ENCODE results near the gene NPAS2.

NPAS2 gene

DNA sequence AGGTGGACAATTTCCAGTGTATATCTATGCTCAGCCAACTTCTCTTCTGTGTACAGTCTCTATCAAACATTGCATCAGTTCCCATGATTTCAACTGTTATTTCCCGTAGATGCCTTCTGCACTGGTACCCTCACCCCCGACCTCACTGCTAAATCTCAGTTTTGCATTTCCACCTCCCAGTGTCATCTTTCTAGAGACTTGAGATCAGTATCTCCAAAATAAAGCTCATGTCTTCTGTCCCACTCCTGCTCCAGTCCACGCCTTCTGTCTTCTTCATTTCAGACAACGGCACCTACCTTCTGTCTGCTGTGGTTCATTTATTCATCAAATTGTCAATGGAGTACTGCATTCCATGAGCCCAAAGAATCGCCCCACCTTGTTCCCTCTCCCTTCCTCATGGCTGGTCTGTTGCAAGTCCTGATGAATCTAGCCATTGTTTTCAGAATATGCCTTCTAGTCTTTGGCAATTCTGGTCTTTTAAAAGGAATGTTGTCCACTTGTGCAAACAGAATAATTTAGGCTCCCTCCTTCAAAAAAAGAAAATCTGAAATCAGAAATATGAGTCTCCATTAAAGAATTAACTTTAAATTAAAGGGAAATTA lies 23.3 kb upstream of the NPAS2 start:
- no peak for DNase-seq (ENCODE audit: low read depth)

DNA sequence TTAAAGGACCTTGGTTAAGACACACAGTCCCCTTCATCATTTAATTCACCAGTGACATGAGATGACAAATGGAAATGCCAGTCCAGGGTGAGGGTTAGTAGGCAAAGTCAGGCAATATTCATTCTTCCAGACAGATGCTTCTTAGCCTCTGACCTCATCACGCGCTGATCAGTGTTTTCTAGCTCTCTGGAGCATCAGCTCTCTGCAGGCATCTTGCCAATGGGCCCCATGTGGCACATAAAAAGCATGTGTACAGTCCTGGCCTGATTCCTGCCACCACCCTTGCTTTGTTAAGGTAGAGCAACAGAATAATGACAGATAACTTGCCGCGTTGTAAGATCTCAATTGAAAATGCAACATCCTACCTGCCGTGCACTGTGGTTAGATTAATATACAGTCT lies 20.3 kb upstream of the NPAS2 start:
- no peak for DNase-seq (ENCODE audit: low read depth)

DNA sequence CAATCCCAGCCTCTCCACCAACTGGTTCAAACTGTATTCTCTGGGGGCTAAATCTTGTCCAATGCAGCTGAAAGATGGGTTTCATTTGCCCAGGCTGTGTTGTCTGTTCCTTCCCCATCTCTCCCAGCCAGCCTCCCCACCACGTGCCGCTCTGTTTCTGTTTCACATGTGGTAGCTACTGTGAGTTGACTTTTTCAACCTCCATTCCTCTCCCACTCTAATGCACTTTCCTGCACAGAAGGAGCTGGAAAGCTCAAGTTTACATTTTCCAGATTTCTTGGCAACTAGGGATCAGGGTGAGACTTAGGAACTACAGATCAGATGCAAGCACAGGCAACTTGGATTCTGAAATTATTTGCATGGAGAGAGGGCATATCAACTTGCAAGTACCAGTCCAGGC lies 19.0 kb upstream of the NPAS2 start:
- no peak for DNase-seq (ENCODE audit: low read depth)

DNA sequence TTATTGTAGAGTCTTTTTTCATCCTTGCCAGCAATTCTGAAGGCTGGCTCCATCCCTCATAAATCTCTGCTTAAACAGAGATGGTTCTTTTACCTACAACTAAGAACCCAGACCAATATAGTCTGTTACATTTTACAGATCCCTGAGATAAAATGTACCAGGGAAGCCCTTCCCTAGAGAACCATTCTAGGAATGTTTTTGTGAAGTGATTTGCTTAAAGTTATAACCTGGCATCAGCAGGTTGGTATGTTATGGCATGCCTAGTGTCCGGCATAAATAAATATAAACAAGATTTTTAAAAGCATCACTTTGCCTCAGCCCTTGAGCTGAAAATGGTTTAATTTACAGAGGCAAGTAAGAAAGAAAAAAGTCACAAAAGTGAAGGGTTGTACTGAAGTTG lies 18.5 kb upstream of the NPAS2 start:
- no peak for DNase-seq (ENCODE audit: low read depth)

DNA sequence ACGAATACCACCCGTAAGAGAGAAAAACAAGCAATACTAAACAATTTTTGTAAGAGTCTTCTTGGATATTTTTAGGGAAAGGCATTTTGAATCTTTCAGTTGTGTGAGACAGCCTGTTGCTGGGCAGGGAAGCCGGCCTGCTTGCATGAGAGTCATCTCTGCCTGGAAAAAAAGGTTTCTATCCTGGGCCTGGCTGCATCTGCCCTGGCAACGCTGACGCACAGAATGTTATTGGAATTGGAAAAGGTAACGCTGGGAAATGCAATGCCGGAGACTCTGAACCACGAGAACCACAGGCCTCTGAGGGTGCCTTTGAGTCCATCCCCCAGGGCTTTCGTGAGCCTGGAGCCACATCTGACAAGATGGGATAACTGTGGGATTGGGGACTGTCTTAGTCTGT lies 17.9 kb upstream of the NPAS2 start:
- no peak for DNase-seq (ENCODE audit: low read depth)

DNA sequence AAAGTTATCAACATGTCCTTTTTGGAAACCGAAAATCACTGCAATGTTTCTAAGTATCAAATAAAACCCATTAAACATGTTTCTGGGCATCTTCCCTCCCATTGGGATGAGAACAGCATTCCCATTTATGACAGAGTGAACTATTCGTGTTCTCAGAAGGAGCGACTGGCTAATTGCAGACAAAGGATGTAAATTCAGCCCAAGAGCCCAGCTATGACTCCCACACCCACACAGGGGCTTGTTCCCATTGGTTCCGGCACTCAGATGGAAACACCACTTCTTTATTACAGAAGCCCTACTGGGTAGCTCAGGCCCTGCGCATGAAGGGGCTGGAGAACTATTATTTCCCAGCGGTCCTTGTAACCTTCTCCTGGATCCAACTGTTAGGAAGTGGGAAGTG lies 16.6 kb upstream of the NPAS2 start:
- DNase-seq (ENCODE audit: low read depth): no peak

DNA sequence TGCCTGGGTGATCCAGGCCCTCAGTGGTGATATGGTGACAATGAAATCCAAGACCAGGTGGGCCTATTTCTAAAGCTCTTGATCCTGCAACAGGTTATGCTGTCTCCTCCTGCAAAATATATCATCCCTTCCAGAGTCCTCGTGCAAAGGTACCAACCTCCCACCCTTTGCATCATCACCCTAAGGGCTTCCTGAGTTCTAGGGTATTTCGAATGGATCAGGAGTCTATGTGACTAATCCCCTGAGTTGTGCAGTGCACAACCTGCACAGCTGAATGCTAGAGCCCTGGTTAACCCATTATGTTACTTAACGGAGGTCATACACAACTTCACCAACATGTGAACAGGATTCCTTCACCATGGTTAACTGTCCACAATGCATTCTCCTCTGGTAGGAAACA lies 13.4 kb upstream of the NPAS2 start:
- DNase-seq (ENCODE audit: low read depth): no peak

DNA sequence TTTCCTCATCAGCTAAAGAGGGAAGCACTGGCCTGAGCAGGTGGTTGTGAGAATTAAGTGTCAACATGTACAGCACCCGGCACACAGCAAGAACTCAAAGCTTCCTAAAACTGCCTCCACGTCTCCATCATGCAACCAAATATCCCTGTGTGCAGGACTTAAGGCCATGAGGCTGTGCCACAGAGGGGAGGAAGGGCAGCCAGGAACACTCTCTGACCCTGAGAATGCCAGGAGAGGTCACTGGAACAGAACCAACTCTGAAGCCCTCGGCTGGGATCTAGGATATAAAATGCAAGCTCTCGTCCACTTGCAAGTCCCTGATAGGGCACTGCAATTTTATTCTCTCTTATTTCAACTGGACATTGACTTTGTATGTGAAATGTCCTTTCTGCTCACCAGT lies 12.2 kb upstream of the NPAS2 start:
- no peak for DNase-seq (ENCODE audit: low read depth)

DNA sequence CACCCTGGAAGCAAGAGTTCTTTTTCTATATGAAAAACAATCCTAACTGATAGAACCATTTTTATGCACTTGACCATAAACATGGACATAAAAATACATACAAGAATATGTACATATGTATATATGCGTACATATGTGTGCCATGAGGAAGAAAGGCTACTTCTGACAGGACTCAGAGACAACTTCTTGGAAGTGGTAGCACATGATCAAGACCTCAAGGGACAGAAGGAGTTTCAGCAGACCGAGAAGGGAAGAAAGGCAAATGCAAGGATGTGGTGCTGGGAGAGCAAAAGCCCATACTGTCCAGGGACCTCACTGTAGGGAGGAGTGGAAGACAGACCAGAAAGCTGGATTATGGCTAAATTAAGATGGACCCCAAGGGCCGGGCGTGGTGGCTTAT lies 11.4 kb upstream of the NPAS2 start:
- DNase-seq (ENCODE audit: low read depth): no peak

DNA sequence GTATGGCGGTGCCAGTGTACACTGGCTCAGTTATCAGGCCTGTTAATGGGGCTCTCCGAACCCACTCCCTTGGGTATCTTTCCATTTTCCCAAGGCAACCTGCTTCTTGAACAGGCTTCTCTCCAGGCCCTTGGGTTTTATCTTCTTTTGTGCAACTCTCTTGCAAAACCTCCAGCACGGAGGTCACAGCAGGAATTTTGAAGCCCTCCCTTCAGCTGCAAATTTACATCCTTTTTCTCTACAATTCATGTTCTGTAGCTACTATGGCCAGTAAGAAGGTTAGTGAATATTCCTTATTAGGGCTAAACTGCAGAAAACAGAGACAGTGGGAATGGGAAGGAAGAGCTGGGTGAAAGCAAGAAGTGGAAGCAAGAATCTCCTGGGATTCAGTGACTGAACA lies 10.4 kb upstream of the NPAS2 start:
- DNase-seq (ENCODE audit: low read depth): no peak

DNA sequence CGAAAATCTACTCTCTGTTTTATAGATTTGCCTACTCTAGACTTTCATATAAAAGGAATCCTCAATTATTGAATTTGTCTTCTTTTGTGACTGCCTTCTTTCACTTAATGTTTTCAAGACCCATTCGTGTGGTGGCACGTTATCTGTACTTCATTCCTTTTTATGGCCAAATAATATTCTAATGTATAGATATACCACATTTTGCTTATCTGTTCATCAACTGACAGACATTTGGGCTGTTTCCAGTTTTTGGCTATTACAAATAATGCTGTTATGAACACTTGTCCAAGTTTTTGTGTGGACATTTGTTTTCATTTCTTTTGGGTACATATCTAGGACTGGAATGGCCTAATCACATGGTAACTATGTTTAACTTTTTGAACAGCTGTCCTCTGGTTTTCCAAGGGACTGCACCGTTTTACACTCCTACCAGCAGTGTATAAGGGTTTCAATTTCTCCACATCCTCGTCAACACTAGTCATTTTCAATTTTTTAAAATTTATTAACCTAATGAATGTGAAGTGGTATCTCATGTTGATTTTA lies 9.3 kb upstream of the NPAS2 start:
- DNase-seq (ENCODE audit: low read depth): no peak

DNA sequence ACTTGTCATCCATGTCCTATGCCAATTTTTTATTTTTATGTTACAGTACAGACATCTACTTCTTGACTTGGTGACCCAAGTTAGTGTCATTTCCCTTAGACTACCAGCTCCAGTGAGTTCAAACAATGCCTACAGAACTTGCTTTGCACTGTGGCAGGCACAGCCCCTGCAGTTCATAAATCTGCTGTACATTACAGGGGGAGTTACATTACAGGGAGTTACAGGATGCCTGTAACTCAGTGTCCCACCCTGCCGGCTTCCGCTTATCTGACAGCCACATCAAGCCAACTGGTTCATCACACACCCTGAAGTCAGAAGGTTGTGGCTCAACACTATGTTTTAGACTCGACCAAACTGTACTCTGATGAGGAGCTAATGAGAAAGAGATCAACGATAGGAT lies 7.8 kb upstream of the NPAS2 start:
- DNase-seq (ENCODE audit: low read depth): no peak

DNA sequence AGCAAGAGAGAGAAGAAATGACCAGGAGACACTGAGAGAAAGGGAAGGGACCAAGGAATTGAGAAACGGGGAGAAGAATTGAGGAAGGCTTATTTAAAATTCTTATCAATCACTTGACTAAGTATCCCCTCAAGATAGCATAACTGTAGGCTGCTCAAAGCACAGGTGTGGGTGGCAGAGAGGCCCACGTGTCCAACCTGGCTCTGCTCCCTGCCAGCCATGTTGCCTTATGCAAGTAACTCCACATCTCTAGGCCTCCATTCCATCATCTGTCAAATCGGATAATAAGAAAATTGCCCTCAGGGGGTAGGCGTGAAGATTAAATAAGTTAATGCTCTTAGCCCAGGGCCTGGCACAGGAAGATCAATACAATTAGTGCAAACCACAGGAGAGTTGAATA lies 7.4 kb upstream of the NPAS2 start:
- DNase-seq (ENCODE audit: low read depth): no peak

DNA sequence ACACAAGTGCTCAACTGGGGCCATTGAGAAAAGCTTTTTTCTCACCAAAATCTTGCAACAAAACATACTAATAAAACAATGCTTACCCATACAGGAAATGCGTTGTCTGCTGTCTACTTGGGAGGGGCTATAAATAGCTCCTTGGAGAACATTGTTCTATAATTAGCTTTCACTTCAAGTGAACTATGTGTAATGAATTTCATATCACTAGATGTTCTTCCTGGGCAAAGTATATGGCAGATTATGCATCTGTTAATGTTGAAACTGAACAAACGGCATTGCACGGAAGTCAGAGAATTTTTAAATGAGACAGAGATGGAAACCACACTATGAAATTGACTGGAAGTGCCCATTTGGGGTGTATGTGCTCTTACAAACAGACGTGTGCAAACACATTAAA lies 6.4 kb upstream of the NPAS2 start:
- DNase-seq (ENCODE audit: low read depth): no peak

DNA sequence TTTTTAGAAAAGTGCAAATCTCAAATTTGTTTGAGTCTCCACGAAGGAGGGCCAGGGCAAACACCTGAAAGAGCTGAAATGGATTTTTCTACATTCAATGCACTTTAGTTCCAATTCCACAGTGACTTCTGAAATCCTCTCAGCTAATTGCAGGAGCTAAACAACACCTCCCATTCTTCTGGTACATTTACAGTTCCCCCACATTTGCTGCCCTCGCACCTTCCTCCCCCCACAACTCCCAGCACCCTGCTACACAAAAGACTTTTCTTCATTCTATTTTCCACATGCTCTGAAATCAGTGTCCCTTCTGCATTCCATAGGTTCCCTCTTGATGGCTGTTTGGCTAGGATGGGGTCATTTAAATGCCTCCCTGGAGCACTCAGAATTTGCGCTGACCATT lies 5.9 kb upstream of the NPAS2 start:
- DNase-seq (ENCODE audit: low read depth): no peak

DNA sequence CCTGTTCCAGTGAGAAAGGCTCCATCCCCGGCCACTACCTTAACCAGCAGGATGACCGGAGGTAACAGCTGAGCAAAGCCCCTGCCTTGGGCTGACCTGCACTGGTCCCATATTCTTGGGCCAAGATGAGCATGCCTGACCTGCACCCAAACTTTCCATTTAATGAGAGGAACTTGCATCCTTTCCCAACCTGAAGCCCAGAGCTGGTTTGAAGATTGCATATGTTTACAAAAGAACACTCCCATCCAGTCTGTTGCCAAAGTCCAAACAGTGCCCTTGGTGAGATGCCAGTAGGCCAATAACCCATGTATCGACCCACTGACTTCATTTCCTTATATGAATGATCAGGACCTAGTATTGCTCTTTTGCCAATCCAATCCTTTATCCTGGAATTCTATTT lies 5.5 kb upstream of the NPAS2 start:
- DNase-seq (ENCODE audit: low read depth): no peak

DNA sequence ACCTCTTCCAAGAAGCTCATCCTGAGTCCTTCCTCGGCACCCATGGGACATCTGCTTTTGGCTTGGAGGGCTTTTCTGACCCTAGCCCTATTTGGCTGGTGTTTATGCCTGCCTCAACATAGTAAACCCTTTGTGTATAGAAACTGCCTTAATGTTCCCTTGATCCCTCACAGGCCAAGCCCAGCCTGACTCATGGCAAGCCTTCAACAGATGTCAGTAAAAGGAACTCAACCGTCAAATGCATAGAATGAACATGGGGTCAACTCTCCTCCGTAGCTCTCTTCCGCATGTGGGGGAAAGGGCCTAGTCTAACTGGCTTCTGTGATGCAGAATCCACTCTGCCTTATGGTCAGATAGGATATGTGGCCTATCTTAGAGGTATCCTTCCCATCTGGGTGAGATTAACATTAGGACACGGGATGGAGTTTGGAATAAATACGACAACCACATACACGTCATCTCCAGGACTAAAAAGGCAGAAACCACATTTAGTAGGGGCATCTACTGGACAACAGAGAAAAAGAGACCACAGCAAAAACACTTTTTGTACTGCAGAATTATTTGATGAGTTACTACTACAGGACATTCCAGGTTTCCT lies 2.5 kb upstream of the NPAS2 start:
- DNase-seq (ENCODE audit: low read depth): no peak

DNA sequence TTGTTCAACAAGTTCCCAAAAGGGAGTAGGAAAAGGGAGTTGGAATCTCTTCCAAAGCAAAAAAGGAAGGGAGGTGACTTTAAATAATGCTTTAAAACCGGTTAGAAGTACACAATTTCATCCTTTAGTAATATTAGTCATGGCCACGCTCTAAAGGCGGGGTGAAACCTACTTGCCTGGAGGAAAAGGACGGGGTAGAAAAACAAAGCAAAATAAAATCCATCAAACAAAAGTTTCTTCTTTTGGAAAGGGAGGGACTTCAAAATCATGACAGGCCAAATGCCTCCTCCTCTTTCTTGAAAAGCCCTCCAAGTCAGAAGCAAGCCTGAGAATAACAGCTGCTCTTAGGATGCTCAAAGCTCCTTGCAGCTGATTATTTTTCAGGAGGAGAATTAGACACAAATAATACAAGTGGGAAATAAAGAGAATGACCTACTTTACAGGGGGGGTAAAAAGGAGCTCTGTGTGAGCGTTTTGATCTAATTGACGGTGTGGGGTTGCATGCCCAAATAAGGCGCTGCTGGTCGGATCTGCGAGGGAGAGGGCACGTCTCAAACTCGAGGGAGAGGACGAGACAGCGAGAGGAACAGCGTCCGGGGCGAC lies 1.8 kb upstream of the NPAS2 start:
- DNase-seq (ENCODE audit: low read depth): no peak

DNA sequence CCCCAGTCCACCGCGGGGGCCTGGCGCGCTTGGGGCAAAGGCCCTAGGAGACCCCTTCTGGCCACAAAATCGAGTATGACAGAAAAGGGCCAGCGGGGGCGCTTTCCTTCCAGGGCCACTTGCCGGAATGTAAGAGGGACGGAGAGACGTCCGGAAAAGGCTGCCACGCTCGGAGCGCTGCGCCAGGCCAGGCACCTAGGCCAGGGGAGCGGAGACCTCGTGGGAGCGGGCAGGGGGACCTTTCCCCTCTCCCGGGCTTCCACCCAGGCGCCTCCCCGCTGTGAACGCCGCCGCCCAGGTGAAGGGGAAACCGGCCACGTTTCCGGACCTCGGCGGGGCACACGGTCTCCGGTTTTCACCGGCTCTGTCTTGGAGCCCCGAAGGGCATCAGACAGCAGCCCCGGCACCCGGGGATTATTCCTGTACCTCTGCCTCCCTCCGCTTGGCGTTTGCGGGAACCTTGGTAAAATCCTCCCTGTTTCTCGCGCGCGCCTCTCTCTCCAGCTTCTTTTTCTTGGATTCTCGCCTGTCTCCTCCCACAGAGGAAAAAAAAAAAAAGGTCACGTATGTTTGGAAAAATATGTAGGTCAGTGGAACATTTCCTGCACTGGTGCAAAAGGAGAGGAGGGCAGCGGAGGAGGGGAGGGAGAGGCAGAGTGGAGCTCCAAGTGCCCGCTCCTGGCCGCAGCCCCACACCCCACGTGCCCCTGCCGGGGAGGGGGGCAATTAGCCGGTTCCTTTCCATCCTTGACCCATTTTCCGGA lies 1.2 kb upstream of the NPAS2 start:
- no peak for DNase-seq (ENCODE audit: low read depth)

DNA sequence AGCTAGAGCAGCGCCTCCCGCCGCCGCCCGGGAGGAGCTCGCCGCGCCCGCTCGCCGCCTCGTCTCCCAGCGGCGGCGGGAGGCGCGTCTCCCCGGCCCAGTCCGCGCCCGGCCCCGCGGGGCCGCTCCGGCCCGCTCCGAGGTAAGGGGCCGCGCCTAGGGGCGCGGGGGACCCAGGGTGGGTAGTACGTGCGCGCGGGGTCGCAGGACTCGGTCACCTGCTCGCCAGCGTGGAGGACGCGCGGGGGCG lies 259 bp downstream of the NPAS2 start:
- no peak for DNase-seq (ENCODE audit: low read depth)

DNA sequence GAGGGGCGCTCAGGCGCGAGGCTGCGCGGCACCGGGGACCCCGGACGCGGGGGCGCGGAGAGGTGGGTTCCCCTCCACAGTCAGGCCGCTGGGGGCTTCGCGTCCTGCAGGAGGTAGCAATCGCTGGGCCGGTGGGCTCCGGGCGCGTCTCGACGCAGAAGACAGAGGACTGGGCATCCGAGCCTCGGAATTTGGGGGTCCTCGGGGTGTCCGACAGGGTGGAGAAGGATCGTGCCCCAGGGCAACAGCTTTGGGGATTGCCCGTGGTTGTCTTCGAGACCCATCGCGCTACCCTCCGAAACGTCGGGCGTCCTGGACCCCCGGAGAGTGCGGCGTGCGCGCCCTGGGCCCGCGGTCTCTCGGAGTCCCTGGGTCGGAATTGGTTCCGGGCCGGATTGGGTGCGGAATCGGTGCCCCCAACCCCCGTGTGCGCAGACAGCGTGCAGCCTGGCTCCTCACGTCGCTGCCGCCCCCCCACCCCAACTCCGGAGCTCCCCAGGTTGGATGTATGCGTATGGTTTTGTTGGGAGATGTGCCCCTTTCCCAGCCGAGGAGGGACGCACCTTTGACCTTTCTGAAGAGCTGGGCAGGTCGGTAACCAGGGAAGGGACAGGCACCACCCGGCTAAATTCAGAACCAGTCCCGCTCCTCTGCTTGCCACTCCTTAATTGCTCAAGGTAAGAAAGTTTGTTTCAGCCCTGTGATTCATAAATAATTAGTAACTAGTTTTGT lies 750 bp downstream of the NPAS2 start:
- no peak for DNase-seq (ENCODE audit: low read depth)

DNA sequence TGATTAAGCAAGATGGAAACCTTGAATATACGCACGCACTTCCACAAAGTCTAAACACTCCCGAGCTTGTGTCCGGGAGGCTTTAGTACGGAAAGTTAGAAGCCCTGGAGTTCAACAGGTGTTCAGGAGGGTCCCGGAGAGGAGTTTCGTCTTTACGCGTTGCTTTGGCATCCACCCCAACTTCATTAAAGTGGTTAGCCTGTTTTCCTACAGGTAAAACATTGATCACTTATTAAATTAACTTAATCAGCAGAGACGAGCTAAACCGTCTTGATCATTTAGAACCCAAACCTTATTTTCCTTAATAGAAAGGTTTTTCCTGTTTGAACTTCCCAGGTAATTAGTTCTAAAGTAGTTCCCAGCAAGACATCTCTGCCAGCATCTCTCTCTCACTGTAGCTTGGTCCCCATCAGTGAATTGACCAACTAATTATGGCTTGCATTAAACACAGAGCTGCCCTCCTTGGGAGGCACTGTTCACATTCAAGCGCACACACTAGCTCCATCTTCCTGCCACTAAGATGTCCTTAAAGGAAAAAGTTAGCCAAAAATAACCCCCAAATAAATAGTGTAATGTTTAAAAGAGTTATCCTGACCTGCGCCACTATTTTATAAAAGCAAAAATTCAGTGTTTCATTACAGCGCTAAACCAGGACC lies 1.4 kb downstream of the NPAS2 start:
- DNase-seq (ENCODE audit: low read depth): no peak

All from activated T-helper 1 cell treated with Interleukin-2 at 50 U/mL for 16 hours (primary cell).